ENCODE data around the gene TEAD1.

Gene TEAD1

DNA sequence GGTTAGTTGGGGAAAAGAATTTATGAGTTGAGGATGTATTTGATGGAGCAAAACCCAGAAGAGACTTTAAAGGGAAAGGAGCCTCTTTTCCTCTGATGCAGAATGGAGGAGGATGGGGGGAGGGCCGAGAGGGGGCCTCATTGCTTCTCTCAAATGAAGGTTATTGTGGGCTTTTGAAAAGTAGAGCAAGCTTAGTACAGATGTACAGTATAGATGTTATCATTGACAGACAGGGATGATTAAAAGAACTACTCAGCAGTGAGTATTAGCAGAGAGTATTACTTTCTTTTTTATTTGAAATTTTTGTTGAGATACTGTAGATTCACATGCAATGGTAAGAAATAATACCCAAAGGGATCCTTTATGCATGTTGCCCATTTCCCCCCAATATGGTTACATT lies 98.1 kb downstream of the TEAD1 start:
- TF ChIP-seq, protein P1, sequence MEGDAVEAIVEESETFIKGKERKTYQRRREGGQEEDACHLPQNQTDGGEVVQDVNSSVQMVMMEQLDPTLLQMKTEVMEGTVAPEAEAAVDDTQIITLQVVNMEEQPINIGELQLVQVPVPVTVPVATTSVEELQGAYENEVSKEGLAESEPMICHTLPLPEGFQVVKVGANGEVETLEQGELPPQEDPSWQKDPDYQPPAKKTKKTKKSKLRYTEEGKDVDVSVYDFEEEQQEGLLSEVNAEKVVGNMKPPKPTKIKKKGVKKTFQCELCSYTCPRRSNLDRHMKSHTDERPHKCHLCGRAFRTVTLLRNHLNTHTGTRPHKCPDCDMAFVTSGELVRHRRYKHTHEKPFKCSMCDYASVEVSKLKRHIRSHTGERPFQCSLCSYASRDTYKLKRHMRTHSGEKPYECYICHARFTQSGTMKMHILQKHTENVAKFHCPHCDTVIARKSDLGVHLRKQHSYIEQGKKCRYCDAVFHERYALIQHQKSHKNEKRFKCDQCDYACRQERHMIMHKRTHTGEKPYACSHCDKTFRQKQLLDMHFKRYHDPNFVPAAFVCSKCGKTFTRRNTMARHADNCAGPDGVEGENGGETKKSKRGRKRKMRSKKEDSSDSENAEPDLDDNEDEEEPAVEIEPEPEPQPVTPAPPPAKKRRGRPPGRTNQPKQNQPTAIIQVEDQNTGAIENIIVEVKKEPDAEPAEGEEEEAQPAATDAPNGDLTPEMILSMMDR (IDR thresholded peaks at IDR 0.05; ENCODE audit: control insufficient read depth, insufficient read depth, low read depth, low read length, missing control alignments): no peak
- no peak for DNase-seq (ENCODE audit: low read depth)
- no peak overlapping the region for H3K4me3 ChIP-seq (ENCODE audit: control insufficient read depth, low read depth, low read length)

DNA sequence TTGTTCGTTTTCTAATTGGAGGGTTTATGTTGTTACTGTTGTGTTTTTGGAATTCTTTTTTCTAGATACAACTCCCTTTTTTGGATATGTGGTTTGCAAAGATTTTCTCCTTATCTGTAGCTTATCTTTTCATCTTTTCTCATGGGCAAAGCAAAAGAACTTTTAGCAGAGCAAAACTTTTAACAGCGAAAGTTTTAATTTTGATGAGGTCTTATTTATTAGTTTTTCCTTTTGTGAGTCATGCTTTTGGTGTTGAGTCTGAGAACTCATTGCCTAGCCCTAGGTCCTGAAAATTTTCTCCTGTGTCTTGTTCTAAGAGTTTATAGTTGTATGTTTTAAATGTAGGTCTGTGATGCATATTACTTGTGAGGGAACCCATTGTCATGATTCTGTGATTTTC lies 99.4 kb downstream of the TEAD1 start:
- no peak overlapping the region for H3K4me3 ChIP-seq (ENCODE audit: control insufficient read depth, low read depth, low read length)
- DNase-seq (ENCODE audit: low read depth): no peak
- TF ChIP-seq, protein P1 (IDR thresholded peaks at IDR 0.05; ENCODE audit: control insufficient read depth, insufficient read depth, low read depth, low read length, missing control alignments): no peak

DNA sequence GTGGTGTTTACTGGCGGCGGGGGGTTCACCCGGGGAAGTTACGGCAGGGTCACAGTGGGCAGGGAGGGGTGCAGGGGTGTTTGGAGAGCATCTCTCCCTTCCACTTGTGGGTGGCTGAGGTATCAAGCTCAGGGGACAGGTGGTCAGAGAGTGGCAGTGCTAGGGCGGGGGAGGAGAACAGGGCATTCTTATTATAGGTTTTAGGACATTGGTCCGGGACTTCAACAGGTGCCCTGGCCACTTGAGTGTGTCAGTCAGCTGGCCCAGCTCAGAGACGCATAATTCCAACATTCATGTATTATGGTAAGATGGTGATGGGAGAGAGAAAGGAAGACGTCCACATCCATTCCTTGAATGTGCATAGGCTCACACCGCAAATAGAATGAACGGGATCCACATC lies 101.7 kb downstream of the TEAD1 start:
- no peak for DNase-seq (ENCODE audit: low read depth)
- TF ChIP-seq, protein P1 (IDR thresholded peaks at IDR 0.05; ENCODE audit: control insufficient read depth, insufficient read depth, low read depth, low read length, missing control alignments): no peak
- no peak overlapping the region for H3K4me3 ChIP-seq (ENCODE audit: control insufficient read depth, low read depth, low read length)

DNA sequence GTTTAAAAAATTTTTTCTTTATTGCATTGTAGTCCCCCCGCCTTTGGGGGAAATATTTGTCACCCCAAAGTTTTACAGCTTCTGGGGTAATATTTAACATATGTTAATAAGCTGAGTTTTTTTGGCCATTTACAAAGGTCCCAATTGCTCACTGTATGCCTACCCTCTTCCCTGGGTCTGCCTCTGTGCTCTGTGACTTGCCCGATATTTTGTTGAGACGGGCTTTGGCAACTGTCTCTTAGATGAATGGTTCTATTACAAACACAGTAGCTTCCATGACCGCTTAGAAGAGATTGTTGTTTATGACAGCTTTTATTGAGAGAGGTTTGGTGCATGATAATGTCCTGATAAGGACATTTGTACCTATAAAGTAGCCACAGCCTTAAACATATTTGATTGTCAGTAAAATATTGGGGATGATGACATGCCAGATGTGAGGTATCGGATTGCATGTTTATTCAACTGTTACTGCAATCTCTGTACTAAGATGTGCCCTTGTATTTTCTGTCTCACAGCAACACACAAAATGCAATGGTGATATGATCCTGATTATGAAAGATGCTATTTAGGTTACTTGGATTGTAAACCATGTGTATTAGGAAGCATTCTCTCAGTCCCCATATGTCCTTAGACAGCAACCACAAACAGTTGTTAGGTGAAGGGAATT lies 103.1 kb downstream of the TEAD1 start:
- no peak for DNase-seq (ENCODE audit: low read depth)
- TF ChIP-seq, protein P1 (IDR thresholded peaks at IDR 0.05; ENCODE audit: control insufficient read depth, insufficient read depth, low read depth, low read length, missing control alignments): no peak
- no peak overlapping the region for H3K4me3 ChIP-seq (ENCODE audit: control insufficient read depth, low read depth, low read length)

DNA sequence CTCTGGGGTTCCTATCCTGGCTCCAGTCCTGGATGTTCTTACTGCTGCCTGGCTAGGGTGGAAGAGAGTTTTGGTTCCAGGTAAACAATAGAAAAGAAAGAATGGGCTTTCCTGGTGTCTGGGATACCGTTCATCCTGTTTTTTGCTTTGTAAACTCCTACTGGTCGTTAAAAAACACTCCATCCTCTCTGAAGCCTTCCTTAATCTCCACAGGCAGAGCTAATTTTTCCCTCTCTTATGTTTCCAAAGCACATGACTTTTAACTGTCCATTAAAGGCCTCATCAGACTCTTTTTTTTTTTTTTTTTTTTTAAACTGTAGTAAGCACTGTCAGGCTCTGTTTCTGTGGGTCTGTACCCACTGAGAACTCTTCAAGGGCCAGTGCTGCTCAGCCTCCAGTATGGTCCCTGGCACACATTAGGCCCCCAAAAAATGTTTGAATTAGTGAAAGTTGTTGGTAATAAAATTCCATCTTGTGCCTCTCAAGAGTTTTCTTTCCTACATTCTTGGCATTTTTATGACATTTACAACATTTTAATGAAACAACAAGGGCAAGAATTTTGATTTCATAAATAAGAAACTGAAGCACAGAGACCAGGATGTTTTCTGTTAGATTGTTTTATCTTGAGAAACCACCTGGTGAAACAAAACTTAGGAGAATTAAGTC lies 104.2 kb downstream of the TEAD1 start:
- DNase-seq (ENCODE audit: low read depth): no peak
- TF ChIP-seq, protein P1 (IDR thresholded peaks at IDR 0.05; ENCODE audit: control insufficient read depth, insufficient read depth, low read depth, low read length, missing control alignments): no peak
- H3K4me3 ChIP-seq (ENCODE audit: control insufficient read depth, low read depth, low read length): no peak overlapping the region

DNA sequence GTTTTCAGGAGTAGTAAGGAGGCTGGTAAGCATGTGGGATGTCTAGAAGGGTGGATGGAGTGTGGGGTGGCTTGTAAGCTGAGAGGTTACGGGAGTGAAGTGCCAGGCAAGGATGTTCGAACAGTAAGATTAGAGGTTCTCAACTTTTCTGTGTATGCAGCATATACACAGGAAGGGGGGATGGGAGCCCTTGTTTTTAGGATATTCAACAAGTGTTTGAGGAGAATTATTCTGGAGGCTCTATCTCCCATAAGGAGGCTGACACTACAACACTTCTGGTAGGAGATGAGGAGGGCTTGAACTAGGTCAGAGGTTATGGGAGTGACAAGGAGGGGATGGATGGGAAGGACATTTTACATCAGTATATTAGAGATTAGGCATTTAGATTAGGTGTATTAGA lies 109.5 kb downstream of the TEAD1 start:
- no peak for DNase-seq (ENCODE audit: low read depth)
- H3K4me3 ChIP-seq (ENCODE audit: control insufficient read depth, low read depth, low read length): no peak overlapping the region
- TF ChIP-seq, protein P1 (IDR thresholded peaks at IDR 0.05; ENCODE audit: control insufficient read depth, insufficient read depth, low read depth, low read length, missing control alignments): no peak
